Activated CD8-positive, alpha-beta T cell treated with anti-CD3 and anti-CD28 coated beads for 36 hours (primary cell): ENCODE data around the gene BPIFA1. TPM values are rescaled to one million over a fixed set of nuclear protein-coding genes. Genes with fewer than 3 reads are reported as not detected.

Experiments used
- ATAC-seq: fragments of 200-7000 bp; cut with Tn5 transposase; one replicate; pipeline ENCODE4 v1.10.0; 2021; ENCODE audit warnings: mild to moderate bottlenecking, moderate library complexity
- CTCF ChIA-PET: fragments of 350-600 bp; sonication (Branson Sonifier 250); formaldehyde crosslinking; loops from one replicate; lab custom pipeline; 2021; ENCODE audit warnings: antibody characterized with exemption; lab: Charles Lee
- POLR2A ChIA-PET: fragments of 350-600 bp; sonication (Branson Sonifier 250); formaldehyde crosslinking; loops from one replicate; lab custom pipeline; 2021; ENCODE audit warnings: antibody characterized with exemption; lab: Charles Lee
- DNase-seq: peaks from one replicate; pipeline ENCODE4 v3.0.0-alpha.2; 2020
- H3K27ac Mint-ChIP-seq: one replicate; pipeline ENCODE4 v1.8.0; 2021; ENCODE audit warnings: mild to moderate bottlenecking, mixed read lengths
- H3K27me3 Mint-ChIP-seq: one replicate; pipeline ENCODE4 v1.8.0; 2021; ENCODE audit warnings: mixed read lengths
- H3K36me3 Mint-ChIP-seq: one replicate; pipeline ENCODE4 v1.8.0; 2021; ENCODE audit warnings: low read depth, mixed read lengths
- H3K4me1 Mint-ChIP-seq: one replicate; pipeline ENCODE4 v1.8.0; 2021; ENCODE audit warnings: low read depth, mixed read lengths
- H3K4me3 Mint-ChIP-seq: one replicate; pipeline ENCODE4 v1.8.0; 2021; ENCODE audit warnings: mild to moderate bottlenecking, moderate library complexity, mixed read lengths
- H3K9me3 Mint-ChIP-seq: one replicate; pipeline ENCODE4 v1.8.0; 2021; ENCODE audit warnings: mixed read lengths
- intact Hi-C: fragments of 100-400 bp; cut with micrococcal nuclease; formaldehyde crosslinking; loops from one replicate; pipeline ENCODE4 v1.10.0; 2022
- total RNA-seq, 2 experiments: library from RNA; stranded (reverse); gene quantifications; one replicate each; pipeline ENCODE4 v1.2.3, GENCODE V29; 2021
- TF ChIP-seq, protein P1 (sequence below): fragments of 200-600 bp; IDR thresholded peaks from one replicate; pipeline ENCODE4 v1.8.0; 2022; ENCODE audit warnings: antibody characterized with exemption, mild to moderate bottlenecking

Gene BPIFA1
- total RNA-seq, 2 experiments from 2014 or later = not detected

DNA sequence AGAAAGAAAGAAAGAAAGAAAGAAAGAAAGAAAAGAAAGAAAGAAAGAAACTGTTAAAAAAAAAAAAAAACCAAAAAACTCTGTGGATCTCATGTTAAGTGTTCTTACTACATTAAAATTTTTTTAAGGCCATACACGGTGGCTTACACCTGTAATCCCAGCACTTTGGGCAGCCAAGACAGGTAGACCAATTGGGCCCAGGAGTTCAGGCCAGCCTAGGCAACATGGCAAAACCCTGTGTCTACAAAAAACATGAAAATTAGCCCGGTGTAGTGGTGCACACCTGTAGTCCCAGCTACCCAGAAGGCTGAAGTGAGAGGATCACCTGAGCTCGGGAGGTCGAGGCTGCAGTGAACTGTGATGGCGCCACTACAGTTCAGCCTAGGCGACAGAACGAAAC lies 4.6 kb upstream of the BPIFA1 start:
- CTCF ChIA-PET = no interaction called here
- H3K4me3 Mint-ChIP-seq = no peak overlapping the region

GRCh38 chr20:33232486-33233072 lies 3.2 kb upstream of the BPIFA1 start:
- no peaks in the 10 kb centered on the region for H3K36me3 Mint-ChIP-seq
- H3K9me3 Mint-ChIP-seq = no peaks in the 10 kb centered on the region
- ChIA-PET CTCF (no interaction called here), POLR2A (no interaction called here)
- ATAC-seq (peak; percentile 58), DNase-seq (peak; percentile 30)
- peaks cover 19% of the 10 kb centered on the region for H3K4me1 Mint-ChIP-seq
- H3K4me3 Mint-ChIP-seq = no peak overlapping the region
- TF ChIP-seq, protein P1, sequence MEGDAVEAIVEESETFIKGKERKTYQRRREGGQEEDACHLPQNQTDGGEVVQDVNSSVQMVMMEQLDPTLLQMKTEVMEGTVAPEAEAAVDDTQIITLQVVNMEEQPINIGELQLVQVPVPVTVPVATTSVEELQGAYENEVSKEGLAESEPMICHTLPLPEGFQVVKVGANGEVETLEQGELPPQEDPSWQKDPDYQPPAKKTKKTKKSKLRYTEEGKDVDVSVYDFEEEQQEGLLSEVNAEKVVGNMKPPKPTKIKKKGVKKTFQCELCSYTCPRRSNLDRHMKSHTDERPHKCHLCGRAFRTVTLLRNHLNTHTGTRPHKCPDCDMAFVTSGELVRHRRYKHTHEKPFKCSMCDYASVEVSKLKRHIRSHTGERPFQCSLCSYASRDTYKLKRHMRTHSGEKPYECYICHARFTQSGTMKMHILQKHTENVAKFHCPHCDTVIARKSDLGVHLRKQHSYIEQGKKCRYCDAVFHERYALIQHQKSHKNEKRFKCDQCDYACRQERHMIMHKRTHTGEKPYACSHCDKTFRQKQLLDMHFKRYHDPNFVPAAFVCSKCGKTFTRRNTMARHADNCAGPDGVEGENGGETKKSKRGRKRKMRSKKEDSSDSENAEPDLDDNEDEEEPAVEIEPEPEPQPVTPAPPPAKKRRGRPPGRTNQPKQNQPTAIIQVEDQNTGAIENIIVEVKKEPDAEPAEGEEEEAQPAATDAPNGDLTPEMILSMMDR = no peak
- H3K27me3 Mint-ChIP-seq = peaks cover 4% of the 10 kb centered on the region
- peak overlapping the region; percentile 74 for H3K27ac Mint-ChIP-seq
- intact Hi-C loops = no loop called here

More for the DNA sequence above, 4.6 kb upstream of the BPIFA1 start:
- intact Hi-C loops = no loop called here
- no peak overlapping the region for H3K27ac Mint-ChIP-seq
- DNase-seq = no peak
- H3K9me3 Mint-ChIP-seq = no peaks in the 10 kb centered on the region
- H3K36me3 Mint-ChIP-seq = no peaks in the 10 kb centered on the region
- TF ChIP-seq, protein P1 = no peak
- no peak for ATAC-seq
- peaks cover 19% of the 10 kb centered on the region for H3K4me1 Mint-ChIP-seq
- POLR2A ChIA-PET = no interaction called here
- H3K27me3 Mint-ChIP-seq = peaks cover 5% of the 10 kb centered on the region

DNA sequence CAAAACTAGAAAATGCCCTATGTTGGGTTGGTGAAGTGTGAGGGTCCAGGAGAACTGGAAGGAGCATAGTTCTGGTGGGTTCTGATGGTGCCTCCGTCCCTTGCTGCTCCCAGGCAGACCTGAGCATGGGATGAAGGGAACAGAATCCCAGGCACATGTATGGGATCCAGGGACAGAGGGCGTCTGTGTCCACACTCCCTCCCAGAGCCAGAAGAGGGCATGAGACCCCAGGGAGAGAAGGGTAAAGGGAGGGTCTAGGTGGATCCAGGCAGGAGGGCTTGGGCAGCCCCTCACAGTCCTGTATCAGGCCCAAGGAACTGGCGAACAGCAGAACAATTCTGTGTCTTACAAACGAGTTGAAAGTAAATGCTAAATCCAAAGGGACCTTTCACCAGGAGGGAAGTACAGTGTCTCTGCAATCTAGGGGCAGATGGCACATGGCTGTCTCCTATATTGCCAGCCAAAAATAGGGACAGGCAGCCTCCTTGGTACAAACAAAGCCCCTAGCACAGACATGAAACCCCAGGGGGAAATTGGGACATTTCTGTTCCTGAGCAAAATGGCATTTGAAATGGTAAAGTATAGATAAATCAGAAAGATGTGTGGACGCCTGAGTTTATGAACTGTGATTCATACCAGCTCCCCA lies 2.5 kb upstream of the BPIFA1 start:
- no peak overlapping the region for H3K27ac Mint-ChIP-seq
- no peak for ATAC-seq
- no peak overlapping the region for H3K4me3 Mint-ChIP-seq
- intact Hi-C loops = no loop called here
- ChIA-PET CTCF (no interaction called here), POLR2A (no interaction called here)
- H3K4me1 Mint-ChIP-seq = peaks cover 19% of the 10 kb centered on the region
- TF ChIP-seq, protein P1 = no peak
- peaks cover 4% of the 10 kb centered on the region for H3K27me3 Mint-ChIP-seq
- no peaks in the 10 kb centered on the region for H3K9me3 Mint-ChIP-seq
- DNase-seq = no peak
- no peaks in the 10 kb centered on the region for H3K36me3 Mint-ChIP-seq

- intact Hi-C loops = no loop called here
- Mint-ChIP-seq H3K9me3 (no peaks in the 10 kb centered on the region), H3K27ac (no peak overlapping the region), H3K36me3 (no peaks in the 10 kb centered on the region), H3K4me1 (peaks cover 19% of the 10 kb centered on the region), H3K4me3 (no peak overlapping the region), H3K27me3 (peaks cover 4% of the 10 kb centered on the region)
- ATAC-seq (no peak), DNase-seq (no peak)
- POLR2A ChIA-PET = interaction anchor here (0.6 kb wide), 1 partner anchor 1743 kb away, joined by 3 read pairs; no protein-coding TSS in a partner anchor
- TF ChIP-seq, protein P1 = no peak
- CTCF ChIA-PET = no interaction called here
Observed at GRCh38 chr20:33234050-33234449, 1.7 kb upstream of the BPIFA1 start.

- POLR2A ChIA-PET = interaction anchor here (2.0 kb wide), 1 partner anchor 15 kb away, joined by 7 read pairs; no protein-coding TSS in a partner anchor
- Mint-ChIP-seq H3K36me3 (no peaks in the 10 kb centered on the region), H3K27ac (no peak overlapping the region), H3K4me3 (no peak overlapping the region), H3K4me1 (peaks cover 12% of the 10 kb centered on the region), H3K27me3 (peaks cover 4% of the 10 kb centered on the region), H3K9me3 (no peaks in the 10 kb centered on the region)
- DNase-seq (no peak), ATAC-seq (no peak)
- intact Hi-C loops = no loop called here
- CTCF ChIA-PET = interaction anchor here (1.5 kb wide), 1 partner anchor 11 kb away, joined by 4 read pairs; no protein-coding TSS in a partner anchor
- TF ChIP-seq, protein P1 = no peak
Observed at GRCh38 chr20:33236351-33236750, 555 bp downstream of the BPIFA1 start.
